ENCODE data around the gene KCTD7. TPM values are rescaled to one million over a fixed set of nuclear protein-coding genes. Genes with fewer than 3 reads are reported as not detected.
A peak's percentile ranks its signal among the peaks of the same experiment; 100 is the strongest.

KCTD7 gene
- total and polyA plus RNA-seq, 7 donors = 3.2 to 23.3 (median 15.3) TPM

- intact Hi-C loops (cut with DNase I) = loop anchor here (5.0 kb wide), 1 partner anchor 874 kb away; no protein-coding TSS in a partner anchor
- TF ChIP-seq, protein P1, sequence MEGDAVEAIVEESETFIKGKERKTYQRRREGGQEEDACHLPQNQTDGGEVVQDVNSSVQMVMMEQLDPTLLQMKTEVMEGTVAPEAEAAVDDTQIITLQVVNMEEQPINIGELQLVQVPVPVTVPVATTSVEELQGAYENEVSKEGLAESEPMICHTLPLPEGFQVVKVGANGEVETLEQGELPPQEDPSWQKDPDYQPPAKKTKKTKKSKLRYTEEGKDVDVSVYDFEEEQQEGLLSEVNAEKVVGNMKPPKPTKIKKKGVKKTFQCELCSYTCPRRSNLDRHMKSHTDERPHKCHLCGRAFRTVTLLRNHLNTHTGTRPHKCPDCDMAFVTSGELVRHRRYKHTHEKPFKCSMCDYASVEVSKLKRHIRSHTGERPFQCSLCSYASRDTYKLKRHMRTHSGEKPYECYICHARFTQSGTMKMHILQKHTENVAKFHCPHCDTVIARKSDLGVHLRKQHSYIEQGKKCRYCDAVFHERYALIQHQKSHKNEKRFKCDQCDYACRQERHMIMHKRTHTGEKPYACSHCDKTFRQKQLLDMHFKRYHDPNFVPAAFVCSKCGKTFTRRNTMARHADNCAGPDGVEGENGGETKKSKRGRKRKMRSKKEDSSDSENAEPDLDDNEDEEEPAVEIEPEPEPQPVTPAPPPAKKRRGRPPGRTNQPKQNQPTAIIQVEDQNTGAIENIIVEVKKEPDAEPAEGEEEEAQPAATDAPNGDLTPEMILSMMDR (IDR thresholded peaks at IDR 0.05) = no peak
- TF ChIP-seq POLR2A (IDR thresholded peaks at IDR 0.05) (no peak), POLR2AphosphoS5 (IDR thresholded peaks at IDR 0.05) (no peak), EP300 (IDR thresholded peaks at IDR 0.05) (no peak)
- 90% methylated on average over 3 of the region's 3 CpGs for WGBS, 2 donors
Measured at GRCh38 chr7:66626331-66626934, 2.2 kb upstream of the KCTD7 start.

DNA sequence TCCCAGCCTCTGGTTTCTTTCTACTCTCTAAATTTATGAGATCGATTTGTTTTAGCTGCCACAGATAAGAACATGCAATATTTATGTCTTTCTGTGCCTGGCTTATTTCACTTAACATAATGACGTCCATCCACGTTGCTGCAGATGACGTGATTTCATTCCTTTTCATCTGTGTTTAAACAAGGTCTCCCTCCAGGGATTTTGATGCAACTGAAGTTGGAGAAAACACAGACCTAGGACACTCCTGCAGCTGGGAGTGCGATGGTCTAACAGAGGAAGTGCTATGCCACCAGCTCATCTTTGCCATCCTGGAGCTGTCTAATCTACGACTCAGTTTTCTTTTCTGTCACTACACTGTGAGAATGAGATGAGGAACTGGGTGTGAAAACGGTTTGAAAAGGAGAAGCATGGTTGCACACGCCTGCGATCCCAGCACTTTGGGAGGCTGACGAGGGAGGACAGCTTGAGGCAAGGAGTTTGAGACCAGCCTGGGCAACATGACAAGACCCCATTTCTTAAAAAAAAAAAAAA, 1.5 kb upstream of the KCTD7 start:
- 39 to 41% methylated on average over 10 of the region's 10 CpGs for WGBS, 2 donors

More at GRCh38 chr7:66626331-66626934, 2.2 kb upstream of the KCTD7 start:
- Histone ChIP-seq H3K27ac (peak overlapping the region; percentile 95 to 97 (median 96)), H3K9me3 (no peaks in the 10 kb centered on the region), H3K4me1 (peaks cover 0 to 43% (median 36%) of the 10 kb centered on the region in 4 donors), H3K4me3 (no peak overlapping the region), H3K27me3 (no peaks in the 10 kb centered on the region), H3K36me3 (no peaks in the 10 kb centered on the region)
- peak; percentile 77 for DNase-seq

DNA sequence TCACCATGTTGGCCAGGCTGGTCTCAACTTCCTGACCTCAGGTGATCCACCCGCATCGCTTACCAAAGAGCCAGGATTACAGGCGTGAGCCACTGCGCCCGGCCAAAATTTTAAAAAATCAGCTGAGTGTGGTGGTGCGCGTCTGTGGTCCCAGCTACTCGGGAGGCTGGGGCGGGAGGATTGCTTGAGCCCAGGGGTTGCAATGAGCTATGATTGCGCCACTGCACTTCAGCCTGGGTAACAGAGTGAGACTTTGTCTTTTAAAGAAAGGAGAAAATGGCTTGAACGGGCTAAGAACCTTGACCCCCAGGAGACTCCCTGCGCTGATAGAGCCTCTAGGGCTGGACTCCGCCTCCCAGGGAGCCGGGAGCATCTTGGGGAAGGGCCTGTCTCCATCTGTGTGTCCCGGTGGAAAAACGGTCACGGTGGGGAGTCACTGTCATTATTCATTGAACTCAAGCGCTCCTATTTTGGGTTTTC, 760 bp upstream of the KCTD7 start:
- H3K4me1 ChIP-seq = peaks cover 0 to 48% (median 36%) of the 10 kb centered on the region in 4 donors
- intact Hi-C loops (cut with DNase I) = loop anchor here (1.0 to 5.0 kb wide), 5 partner anchors 11 to 876 kb away; no protein-coding TSS in a partner anchor
- no peaks in the 10 kb centered on the region for H3K27me3 ChIP-seq
- no peaks in the 10 kb centered on the region for H3K36me3 ChIP-seq
- no peaks in the 10 kb centered on the region for H3K9me3 ChIP-seq
- no peak for DNase-seq
- peak overlapping the region; percentile 95 to 97 (median 96) for H3K27ac ChIP-seq
- 0 to 1% methylated on average over 18 of the region's 18 CpGs for WGBS, 2 donors
- H3K4me3 ChIP-seq = peak overlapping the region; percentile 46 to 90 (median 72)
- TF ChIP-seq POLR2A (IDR thresholded peaks at IDR 0.05) (no peak), POLR2AphosphoS5 (IDR thresholded peaks at IDR 0.05) (no peak), EP300 (IDR thresholded peaks at IDR 0.05) (peak in 1 of 4 donors; percentile 8)
- TF ChIP-seq, protein P1 (IDR thresholded peaks at IDR 0.05) = no peak

More for the DNA sequence above, 1.5 kb upstream of the KCTD7 start:
- no peaks in the 10 kb centered on the region for H3K9me3 ChIP-seq
- peak overlapping the region in 3 of 4 donors; percentile 65 to 90 (median 78) for H3K4me3 ChIP-seq
- H3K27ac ChIP-seq = peak overlapping the region; percentile 95 to 97 (median 96)
- peaks cover 0 to 48% (median 36%) of the 10 kb centered on the region in 4 donors for H3K4me1 ChIP-seq
- peak; percentile 98 to 99 (median 98) for TF ChIP-seq POLR2AphosphoS5 (IDR thresholded peaks at IDR 0.05)
- peak; percentile 99 to 100 (median 99) for TF ChIP-seq EP300 (IDR thresholded peaks at IDR 0.05)
- peak; percentile 17 to 25 for TF ChIP-seq POLR2A (IDR thresholded peaks at IDR 0.05)
- TF ChIP-seq, protein P1 (IDR thresholded peaks at IDR 0.05) = no peak
- intact Hi-C loops (cut with DNase I) = loop anchor here (1.0 to 5.0 kb wide), 2 partner anchors 10 to 875 kb away; no protein-coding TSS in a partner anchor
- no peaks in the 10 kb centered on the region for H3K27me3 ChIP-seq
- no peaks in the 10 kb centered on the region for H3K36me3 ChIP-seq
- peak; percentile 91 for DNase-seq

GRCh38 chr7:66629222-66630062, 761 bp downstream of the KCTD7 start:
- H3K4me1 ChIP-seq = peaks cover 0 to 48% (median 36%) of the 10 kb centered on the region in 4 donors
- H3K27ac ChIP-seq = peak overlapping the region; percentile 95 to 97 (median 96)
- H3K27me3 ChIP-seq = no peaks in the 10 kb centered on the region
- no peaks in the 10 kb centered on the region for H3K9me3 ChIP-seq
- WGBS, 2 donors = 22 to 23% methylated on average over 34 to 35 of the region's 35 CpGs
- intact Hi-C loops (cut with DNase I) = loop anchor here (2.0 to 5.0 kb wide), 2 partner anchors 53 to 877 kb away; no protein-coding TSS in a partner anchor
- peak; percentile 76 for DNase-seq
- TF ChIP-seq POLR2A (IDR thresholded peaks at IDR 0.05) = no peak
- TF ChIP-seq, protein P1 (IDR thresholded peaks at IDR 0.05) = no peak
- TF ChIP-seq POLR2AphosphoS5 (IDR thresholded peaks at IDR 0.05) = no peak
- no peak for TF ChIP-seq EP300 (IDR thresholded peaks at IDR 0.05)
- peak overlapping the region; percentile 64 to 90 (median 72) for H3K4me3 ChIP-seq
- peaks cover 0 to 14% (median 2%) of the 10 kb centered on the region in 4 donors for H3K36me3 ChIP-seq

Measured in sigmoid colon (tissue), 7 donors.